ENCODE measurements around the gene LCE1B.

LCE1B gene

DNA sequence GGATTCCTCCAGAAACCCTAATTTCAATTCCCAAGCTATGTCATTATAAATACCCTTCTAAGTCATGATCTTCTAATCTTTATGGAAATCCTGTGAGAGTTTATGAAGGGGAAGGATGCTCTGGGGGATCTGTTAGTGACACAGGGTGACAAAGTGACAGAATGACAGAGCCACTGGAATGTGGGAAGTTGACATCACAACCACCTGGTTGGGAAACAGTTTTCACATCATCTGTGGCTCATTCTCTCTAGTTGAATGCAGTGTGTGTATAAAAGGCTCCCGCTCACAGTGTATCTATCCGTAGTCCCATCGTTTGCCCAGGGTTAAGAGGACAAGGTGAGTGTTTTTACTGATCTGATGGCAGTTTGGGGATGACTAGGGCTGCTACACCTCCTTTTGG lies 47.9 kb downstream of the LCE1B start, which contains the start of gene LCE7A:
Gene LCE7A, plus strand, starts transcription at position 301 of the 400 bp plus-strand sequence. CDS start 702 bp downstream, outside the sequence.
- H4K20me1 ChIP-seq (ENCODE audit: insufficient read depth, low read length) = no peaks in the 10 kb centered on the region
- no peaks in the 10 kb centered on the region for H3K27me3 ChIP-seq (replicated peaks; ENCODE audit: insufficient read depth, low read length)
- H3F3A ChIP-seq (ENCODE audit: insufficient read depth, low read length) = no peaks in the 10 kb centered on the region
- no peak within 1 kb of the TSS for H3K27ac ChIP-seq (ENCODE audit: low read length)
- H3K79me2 ChIP-seq (ENCODE audit: low read length) = no peaks in the 10 kb centered on the region
- no peak within 1 kb of the TSS for H3K4me3 ChIP-seq (ENCODE audit: low read length)
- H2AFZ ChIP-seq (ENCODE audit: low read length) = no peak within 1 kb of the TSS
- no peaks in the 10 kb centered on the region for H3K4me1 ChIP-seq (ENCODE audit: low read length)
- H3K9ac ChIP-seq (ENCODE audit: low read length) = no peak within 1 kb of the TSS
- H3K9me3 ChIP-seq (replicated peaks; ENCODE audit: insufficient read depth, low read length) = no peaks in the 10 kb centered on the region
- H3K36me3 ChIP-seq (replicated peaks; ENCODE audit: insufficient read depth, low read length) = no peaks in the 10 kb centered on the region
- TF ChIP-seq, protein P1, sequence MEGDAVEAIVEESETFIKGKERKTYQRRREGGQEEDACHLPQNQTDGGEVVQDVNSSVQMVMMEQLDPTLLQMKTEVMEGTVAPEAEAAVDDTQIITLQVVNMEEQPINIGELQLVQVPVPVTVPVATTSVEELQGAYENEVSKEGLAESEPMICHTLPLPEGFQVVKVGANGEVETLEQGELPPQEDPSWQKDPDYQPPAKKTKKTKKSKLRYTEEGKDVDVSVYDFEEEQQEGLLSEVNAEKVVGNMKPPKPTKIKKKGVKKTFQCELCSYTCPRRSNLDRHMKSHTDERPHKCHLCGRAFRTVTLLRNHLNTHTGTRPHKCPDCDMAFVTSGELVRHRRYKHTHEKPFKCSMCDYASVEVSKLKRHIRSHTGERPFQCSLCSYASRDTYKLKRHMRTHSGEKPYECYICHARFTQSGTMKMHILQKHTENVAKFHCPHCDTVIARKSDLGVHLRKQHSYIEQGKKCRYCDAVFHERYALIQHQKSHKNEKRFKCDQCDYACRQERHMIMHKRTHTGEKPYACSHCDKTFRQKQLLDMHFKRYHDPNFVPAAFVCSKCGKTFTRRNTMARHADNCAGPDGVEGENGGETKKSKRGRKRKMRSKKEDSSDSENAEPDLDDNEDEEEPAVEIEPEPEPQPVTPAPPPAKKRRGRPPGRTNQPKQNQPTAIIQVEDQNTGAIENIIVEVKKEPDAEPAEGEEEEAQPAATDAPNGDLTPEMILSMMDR (IDR thresholded peaks at IDR 0.05; ENCODE audit: low read length) = no peak
- TF ChIP-seq EZH2phosphoT487 (IDR thresholded peaks at IDR 0.05; ENCODE audit: low read length) = no peak
- no peak for TF ChIP-seq EZH2 (optimal IDR thresholded peaks at IDR 0.05; ENCODE audit: low read depth, low read length)
- no peak for DNase-seq
- no peaks in the 10 kb centered on the region for H3K9me2 ChIP-seq (replicated peaks; ENCODE audit: insufficient read depth, low read length)
- H3K4me2 ChIP-seq (ENCODE audit: low read depth, low read length) = no peak within 1 kb of the TSS

DNA sequence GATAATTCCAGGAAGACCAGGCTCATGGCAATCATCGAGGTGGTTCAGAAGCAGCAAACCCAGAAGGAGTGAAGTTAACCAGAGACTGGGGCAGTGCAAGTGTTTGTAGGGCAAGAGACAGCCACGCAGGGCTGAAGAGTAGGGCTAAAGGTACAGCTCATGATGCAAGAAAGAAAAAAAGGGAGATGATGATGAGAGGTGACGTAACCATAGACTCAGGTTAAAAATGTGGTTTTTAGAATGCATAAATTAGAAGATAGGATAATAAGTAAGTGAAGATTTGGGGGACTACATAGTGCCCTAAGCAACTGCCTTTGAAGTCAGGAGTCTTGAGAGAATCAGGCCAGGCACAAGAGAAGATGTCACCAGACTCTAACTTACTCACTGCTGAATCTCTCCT lies 48.4 kb downstream of the LCE1B start:
- TF ChIP-seq EZH2 (optimal IDR thresholded peaks at IDR 0.05; ENCODE audit: low read depth, low read length) = no peak
- TF ChIP-seq, protein P1 (IDR thresholded peaks at IDR 0.05; ENCODE audit: low read length) = no peak
- no peak for TF ChIP-seq EZH2phosphoT487 (IDR thresholded peaks at IDR 0.05; ENCODE audit: low read length)
- H3K79me2 ChIP-seq (ENCODE audit: low read length) = no peaks in the 10 kb centered on the region
- no peak overlapping the region for H3K4me2 ChIP-seq (ENCODE audit: low read depth, low read length)
- no peaks in the 10 kb centered on the region for H4K20me1 ChIP-seq (ENCODE audit: insufficient read depth, low read length)
- H3K36me3 ChIP-seq (replicated peaks; ENCODE audit: insufficient read depth, low read length) = no peaks in the 10 kb centered on the region
- H3K27me3 ChIP-seq (replicated peaks; ENCODE audit: insufficient read depth, low read length) = no peaks in the 10 kb centered on the region
- no peak overlapping the region for H3K9ac ChIP-seq (ENCODE audit: low read length)
- DNase-seq = no peak
- H3K9me2 ChIP-seq (replicated peaks; ENCODE audit: insufficient read depth, low read length) = no peaks in the 10 kb centered on the region
- H3F3A ChIP-seq (ENCODE audit: insufficient read depth, low read length) = no peaks in the 10 kb centered on the region
- H3K4me3 ChIP-seq (ENCODE audit: low read length) = no peak overlapping the region
- no peaks in the 10 kb centered on the region for H3K4me1 ChIP-seq (ENCODE audit: low read length)
- H2AFZ ChIP-seq (ENCODE audit: low read length) = no peak overlapping the region
- no peak overlapping the region for H3K27ac ChIP-seq (ENCODE audit: low read length)
- H3K9me3 ChIP-seq (replicated peaks; ENCODE audit: insufficient read depth, low read length) = no peaks in the 10 kb centered on the region

DNA sequence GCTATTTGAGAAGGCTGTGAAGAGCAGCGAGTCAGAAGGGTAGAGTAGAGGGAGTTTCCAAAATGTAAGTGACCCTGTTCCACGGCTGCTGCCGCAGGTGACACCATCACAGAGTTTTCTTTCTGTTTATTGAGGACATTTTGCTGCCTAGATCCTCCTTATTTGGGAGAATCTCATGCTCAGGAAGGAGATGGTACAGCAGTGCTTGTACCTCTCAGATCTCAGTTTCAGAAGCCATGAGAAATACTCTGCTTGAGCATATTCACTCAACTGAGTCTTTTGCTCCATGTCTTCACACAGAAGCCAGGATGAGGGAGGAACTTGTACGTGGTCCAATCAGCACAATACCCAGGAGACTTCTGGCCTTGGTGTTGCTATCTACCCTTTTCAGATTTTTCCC lies 49.6 kb downstream of the LCE1B start:
- H3K79me2 ChIP-seq (ENCODE audit: low read length) = no peaks in the 10 kb centered on the region
- H3K4me2 ChIP-seq (ENCODE audit: low read depth, low read length) = no peak overlapping the region
- H3K4me3 ChIP-seq (ENCODE audit: low read length) = no peak overlapping the region
- no peak overlapping the region for H3K27ac ChIP-seq (ENCODE audit: low read length)
- no peak overlapping the region for H2AFZ ChIP-seq (ENCODE audit: low read length)
- H3K36me3 ChIP-seq (replicated peaks; ENCODE audit: insufficient read depth, low read length) = no peaks in the 10 kb centered on the region
- H3K27me3 ChIP-seq (replicated peaks; ENCODE audit: insufficient read depth, low read length) = no peaks in the 10 kb centered on the region
- H3F3A ChIP-seq (ENCODE audit: insufficient read depth, low read length) = no peaks in the 10 kb centered on the region
- H3K9me2 ChIP-seq (replicated peaks; ENCODE audit: insufficient read depth, low read length) = no peaks in the 10 kb centered on the region
- no peaks in the 10 kb centered on the region for H3K4me1 ChIP-seq (ENCODE audit: low read length)
- H3K9me3 ChIP-seq (replicated peaks; ENCODE audit: insufficient read depth, low read length) = no peaks in the 10 kb centered on the region
- TF ChIP-seq, protein P1 (IDR thresholded peaks at IDR 0.05; ENCODE audit: low read length) = no peak
- TF ChIP-seq EZH2phosphoT487 (IDR thresholded peaks at IDR 0.05; ENCODE audit: low read length) = no peak
- TF ChIP-seq EZH2 (optimal IDR thresholded peaks at IDR 0.05; ENCODE audit: low read depth, low read length) = no peak
- no peak for DNase-seq
- no peak overlapping the region for H3K9ac ChIP-seq (ENCODE audit: low read length)
- no peaks in the 10 kb centered on the region for H4K20me1 ChIP-seq (ENCODE audit: insufficient read depth, low read length)

Measured in MM.1S (cell line).